ENCODE data around the gene MYO7B. TPM values are rescaled to one million over a fixed set of nuclear protein-coding genes. Genes with fewer than 3 reads are reported as not detected.

MYO7B gene
- total and polyA plus RNA-seq, 2 donors (not counting 1 experiment from before 2014, with no cell fraction given), result under 0.01 TPM; not detected in 1

DNA sequence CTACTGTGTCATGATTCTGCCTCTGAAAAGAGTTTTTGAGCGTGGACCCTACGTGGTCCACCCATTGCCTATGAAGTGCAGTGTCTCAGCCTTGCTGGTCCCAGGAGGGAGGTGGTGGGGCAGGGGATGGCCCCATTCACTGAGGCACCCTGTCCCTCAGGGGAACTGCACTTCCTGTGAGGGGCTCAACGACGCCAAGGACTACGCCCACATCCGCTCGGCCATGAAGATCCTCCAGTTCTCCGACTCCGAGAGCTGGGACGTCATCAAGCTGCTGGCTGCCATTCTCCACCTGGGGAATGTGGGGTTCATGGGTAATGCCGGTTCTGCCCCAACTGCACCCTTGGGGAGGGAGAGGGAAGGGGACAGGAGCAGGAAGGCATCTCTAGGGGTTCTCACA is 42.5 kb downstream of the MYO7B start:
- Histone ChIP-seq H3K9me3 (ENCODE audit: control insufficient read depth, insufficient read depth, low read depth, low read length) (no peaks in the 10 kb centered on the region), H3K79me2 (ENCODE audit: control insufficient read depth, insufficient read depth, low read length) (no peaks in the 10 kb centered on the region), H3K27me3 (ENCODE audit: control insufficient read depth, insufficient read depth, low read length) (no peaks in the 10 kb centered on the region), H3K4me1 (ENCODE audit: control insufficient read depth, extremely low read depth, insufficient read depth, low read length) (peaks cover 7% of the 10 kb centered on the region), H2AFZ (ENCODE audit: low read length) (no peak overlapping the region), H3K36me3 (ENCODE audit: control insufficient read depth, insufficient read depth, low read length) (no peaks in the 10 kb centered on the region), H3K9ac (ENCODE audit: insufficient read depth, low read length) (no peak overlapping the region), H3K4me3 (replicated peaks in 1 of 4; ENCODE audit: control extremely low read depth in 1 of 4, insufficient read depth in 1 of 4, low read depth in 3 of 4, low read length in 4 of 4) (no peak overlapping the region), H4K20me1 (ENCODE audit: control insufficient read depth, extremely low read depth, insufficient read depth, low read length) (no peaks in the 10 kb centered on the region), H3K27ac (ENCODE audit: insufficient read depth, low read length) (no peak overlapping the region), H3K4me2 (ENCODE audit: extremely low read depth, insufficient read depth, low read length) (no peak overlapping the region)
- no peak for TF ChIP-seq CTCF (conservative IDR thresholded peaks at IDR 0.05 in 1 of 2, IDR thresholded peaks at IDR 0.05 in 1 of 2; ENCODE audit: low read depth in 1 of 2, low read length in 2 of 2)
- no peak for DNase-seq (ENCODE audit: low read depth in 2 of 2)

DNA sequence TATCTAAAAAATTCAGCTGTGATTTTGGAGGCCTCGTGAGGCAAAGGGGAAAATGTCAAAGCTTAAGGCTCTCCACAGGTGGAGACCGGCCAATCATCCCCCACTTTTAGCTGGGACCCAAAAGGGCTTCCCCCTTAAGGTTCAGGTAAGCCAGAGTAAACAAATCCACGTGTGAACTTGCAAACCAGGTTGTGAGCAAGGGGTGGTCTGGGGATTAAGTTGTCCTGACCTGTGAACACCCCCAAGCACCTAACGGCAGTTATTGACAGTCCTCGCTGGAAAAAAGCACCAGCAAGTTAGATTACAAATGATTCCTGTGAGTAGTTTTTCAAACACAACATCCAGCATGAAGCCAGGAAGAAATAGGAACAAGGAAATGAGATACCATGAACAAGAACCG is 42.9 kb downstream of the MYO7B start:
- no peak overlapping the region for H3K4me2 ChIP-seq (ENCODE audit: extremely low read depth, insufficient read depth, low read length)
- no peak overlapping the region for H3K4me3 ChIP-seq (replicated peaks in 1 of 4; ENCODE audit: control extremely low read depth in 1 of 4, insufficient read depth in 1 of 4, low read depth in 3 of 4, low read length in 4 of 4)
- H3K4me1 ChIP-seq (ENCODE audit: control insufficient read depth, extremely low read depth, insufficient read depth, low read length), result peaks cover 7% of the 10 kb centered on the region
- DNase-seq (ENCODE audit: low read depth in 2 of 2), result no peak
- H3K9me3 ChIP-seq (ENCODE audit: control insufficient read depth, insufficient read depth, low read depth, low read length), result no peaks in the 10 kb centered on the region
- no peak overlapping the region for H2AFZ ChIP-seq (ENCODE audit: low read length)
- TF ChIP-seq CTCF (conservative IDR thresholded peaks at IDR 0.05 in 1 of 2, IDR thresholded peaks at IDR 0.05 in 1 of 2; ENCODE audit: low read depth in 1 of 2, low read length in 2 of 2) (no peak), EZH2 (IDR thresholded peaks at IDR 0.05; ENCODE audit: low read length, missing control alignments) (no peak)
- H3K9ac ChIP-seq (ENCODE audit: insufficient read depth, low read length), result no peak overlapping the region
- no peaks in the 10 kb centered on the region for H3K36me3 ChIP-seq (ENCODE audit: control insufficient read depth, insufficient read depth, low read length)
- no peak overlapping the region for H3K27ac ChIP-seq (ENCODE audit: insufficient read depth, low read length)
- no peaks in the 10 kb centered on the region for H3K27me3 ChIP-seq (ENCODE audit: control insufficient read depth, insufficient read depth, low read length)
- no peaks in the 10 kb centered on the region for H4K20me1 ChIP-seq (ENCODE audit: control insufficient read depth, extremely low read depth, insufficient read depth, low read length)
- H3K79me2 ChIP-seq (ENCODE audit: control insufficient read depth, insufficient read depth, low read length), result no peaks in the 10 kb centered on the region

- no peak overlapping the region for H3K4me3 ChIP-seq (replicated peaks in 1 of 4; ENCODE audit: control extremely low read depth in 1 of 4, insufficient read depth in 1 of 4, low read depth in 3 of 4, low read length in 4 of 4)
- H3K4me2 ChIP-seq (ENCODE audit: extremely low read depth, insufficient read depth, low read length), result no peak overlapping the region
- TF ChIP-seq CTCF (conservative IDR thresholded peaks at IDR 0.05 in 1 of 2, IDR thresholded peaks at IDR 0.05 in 1 of 2; ENCODE audit: low read depth in 1 of 2, low read length in 2 of 2), result no peak
- no peak for TF ChIP-seq EZH2 (IDR thresholded peaks at IDR 0.05; ENCODE audit: low read length, missing control alignments)
- no peak overlapping the region for H3K27ac ChIP-seq (ENCODE audit: insufficient read depth, low read length)
- H3K9me3 ChIP-seq (ENCODE audit: control insufficient read depth, insufficient read depth, low read depth, low read length), result no peaks in the 10 kb centered on the region
- H3K9ac ChIP-seq (ENCODE audit: insufficient read depth, low read length), result no peak overlapping the region
- no peaks in the 10 kb centered on the region for H3K36me3 ChIP-seq (ENCODE audit: control insufficient read depth, insufficient read depth, low read length)
- H2AFZ ChIP-seq (ENCODE audit: low read length), result no peak overlapping the region
- H4K20me1 ChIP-seq (ENCODE audit: control insufficient read depth, extremely low read depth, insufficient read depth, low read length), result no peaks in the 10 kb centered on the region
- H3K4me1 ChIP-seq (ENCODE audit: control insufficient read depth, extremely low read depth, insufficient read depth, low read length), result peaks cover 7% of the 10 kb centered on the region
- H3K27me3 ChIP-seq (ENCODE audit: control insufficient read depth, insufficient read depth, low read length), result no peaks in the 10 kb centered on the region
- no peak for DNase-seq (ENCODE audit: low read depth in 2 of 2)
- H3K79me2 ChIP-seq (ENCODE audit: control insufficient read depth, insufficient read depth, low read length), result no peaks in the 10 kb centered on the region
Measured at GRCh38 chr2:127579231-127579630, 43.7 kb downstream of the MYO7B start.
